Adrenal gland (tissue), 12 donors: ENCODE data around the gene ITCH. TPM values are rescaled to one million over a fixed set of nuclear protein-coding genes. Genes with fewer than 3 reads are reported as not detected.
"Not testable (repeated sequence)": the region's sequence is repeated elsewhere in the genome, so short reads cannot be mapped to it uniquely, and the experiment has no call there.

Experiments used
- DNase-seq, 7 donors: peaks; one replicate each; pipeline ENCODE4 v3.0.0-alpha.2; 2019 to 2020
- H3K27ac ChIP-seq, 5 donors: fragments of 200-600 bp; sonication (generic) in 4 of 5; 1 replicate in 3 of 5; 2 replicates in 2 of 5; pipeline versions ENCODE4 v1.5.1 to v1.8.0; 2016 to 2020; ENCODE audit warnings: mild to moderate bottlenecking in 1 of 5
- H3K27me3 ChIP-seq: fragments of 200-600 bp; 2 replicates; pipeline ENCODE4 v1.8.0; 2021
- H3K36me3 ChIP-seq, 2 donors: fragments of 200-600 bp; replicated peaks in 1 of 2; 1 replicate in 1 of 2; 2 replicates in 1 of 2; pipeline versions ENCODE4 v1.5.1 to v1.8.0; 2018 to 2022
- H3K4me1 ChIP-seq, 2 donors: fragments of 200-600 bp; replicated peaks in 1 of 2; 1 replicate in 1 of 2; 2 replicates in 1 of 2; pipeline versions ENCODE4 v1.5.1 to v1.8.0; 2018 to 2021
- H3K4me3 ChIP-seq, 4 donors: fragments of 200-600 bp; sonication (generic) in 3 of 4; one replicate each; pipeline ENCODE4 v1.5.1; 2016 to 2018
- H3K9me3 ChIP-seq, 3 donors: fragments of 200-600 bp; sonication (generic) in 1 of 3; replicated peaks in 1 of 3; 1 replicate in 2 of 3; 2 replicates in 1 of 3; pipeline versions ENCODE4 v1.5.1 to v1.8.0; 2016 to 2021
- CTCF ChIP-seq, 6 experiments: fragments of 450-650 bp in 4 of 6; fragments of 200-600 bp in 2 of 6; sonication (generic) in 1 of 6; IDR thresholded peaks; 1 replicate in 5 of 6; 2 replicates in 1 of 6; pipeline versions ENCODE4 v1.5.1 to v1.8.0; 2016 to 2021; ENCODE audit warnings: antibody characterized with exemption in 6 of 6, mild to moderate bottlenecking in 2 of 6, moderate library complexity in 1 of 6
- POLR2A ChIP-seq, 2 donors: fragments of 450-650 bp; IDR thresholded peaks; one replicate each; pipeline ENCODE4 v1.6.1; 2017; ENCODE audit warnings: antibody characterized with exemption in 2 of 2, mild to moderate bottlenecking in 2 of 2, moderate library complexity in 1 of 2
- WGBS, 4 donors: extraction: QIAGEN DNeasy Blood & Tissue Kit in 2 of 4; methylation state at CpG; one replicate each; pipeline versions ENCODE4 v1.1.5 to v1.1.7; 2013 to 2017; 5-methylcytosine and 5-hydroxymethylcytosine counted together
- intact Hi-C, 2 donors: fragments of 100-400 bp; cut with DNase I; formaldehyde crosslinking; loops; one replicate each; pipeline versions ENCODE4 v1.14.1 to v1.15.0; 2022 to 2023
- polyA plus RNA-seq, 3 donors: library from polyadenylated mRNA; stranded (reverse); fragments of 200-250 nt in 2 of 3; fragments of 350-450 nt in 1 of 3; fragmentation: Illumina TruSeq in 1 of 3; extraction: RNeasy Lipid Tissue Mini Kit (QIAGEN cat#74804) in 1 of 3; gene quantifications; one replicate each; pipeline ENCODE4 v1.2.3, GENCODE V29; 2013 to 2014
- total RNA-seq, 9 donors: library from RNA; depleted of rRNA in 4 of 9; stranded (reverse); fragments of >200 nt in 4 of 9; fragments of 120-200 nt in 1 of 9; fragmentation: NEBNext Ultra II Directional in 1 of 9; extraction: Animal tissue kit (Norgen Biotek cat#: 25700) in 1 of 9; gene quantifications; one replicate each; pipeline versions ENCODE4 v1.1.0 to v1.2.4, GENCODE V29; 2013 to 2023
- donor health status: healthy with polysubstance abuse.
- donor health status: Bipolar disorder and iron deficiency.
- donor health status: DM: yes; HTN: yes; CAD: no.
- donor health status: DM: no; HTN: no; CAD: no.
- donor health status: DM: no; HTN: no; CAD: no.
- donor health status: DM: yes; HTN: yes; CAD: no.

The ITCH gene
- total and polyA plus RNA-seq, 12 donors = 5.8 to 67.6 (median 52.7) TPM

- H3K36me3 ChIP-seq = peaks cover 0 to 49% of the 10 kb centered on the region in 2 donors
- no peak overlapping the region for H3K4me3 ChIP-seq
- DNase-seq = no peak
- intact Hi-C loops = no loop called here
- no peaks in the 10 kb centered on the region for H3K27me3 ChIP-seq
- 92 to 98% (median 95%) methylated on average over 4 of the region's 4 CpGs for WGBS, 4 donors
- no peaks in the 10 kb centered on the region for H3K4me1 ChIP-seq
- no peak for TF ChIP-seq POLR2A (IDR thresholded peaks at IDR 0.05)
- no peak for TF ChIP-seq CTCF (IDR thresholded peaks at IDR 0.05)
- no peaks in the 10 kb centered on the region for H3K9me3 ChIP-seq
- H3K27ac ChIP-seq = no peak overlapping the region
These were observed 128.9 kb downstream of the ITCH start for GRCh38 chr20:34491932-34492509.

GRCh38 chr20:34493646-34494045 is 130.6 kb downstream of the ITCH start:
- TF ChIP-seq CTCF (IDR thresholded peaks at IDR 0.05) = no peak
- no peak for TF ChIP-seq POLR2A (IDR thresholded peaks at IDR 0.05)
- DNase-seq = no peak
- H3K4me3 ChIP-seq = no peak overlapping the region
- no peaks in the 10 kb centered on the region for H3K27me3 ChIP-seq
- H3K27ac ChIP-seq = no peak overlapping the region
- intact Hi-C loops = no loop called here
- H3K36me3 ChIP-seq = peaks cover 0 to 55% of the 10 kb centered on the region in 2 donors
- 78 to 94% (median 93%) methylated on average over 4 of the region's 4 CpGs for WGBS, 4 donors
- H3K9me3 ChIP-seq = no peaks in the 10 kb centered on the region
- H3K4me1 ChIP-seq = no peaks in the 10 kb centered on the region

- intact Hi-C loops = no loop called here
- Histone ChIP-seq H3K27ac (no peak overlapping the region), H3K4me3 (no peak overlapping the region), H3K27me3 (no peaks in the 10 kb centered on the region), H3K36me3 (peaks cover 0 to 42% of the 10 kb centered on the region in 2 donors), H3K9me3 (no peaks in the 10 kb centered on the region), H3K4me1 (no peaks in the 10 kb centered on the region)
- no peak for DNase-seq
- TF ChIP-seq POLR2A (IDR thresholded peaks at IDR 0.05) = no peak
- TF ChIP-seq CTCF (IDR thresholded peaks at IDR 0.05) = no peak
- WGBS, 4 donors = 94 to 95% (median 95%) methylated on average over 7 of the region's 7 CpGs
These were observed 132.2 kb downstream of the ITCH start for GRCh38 chr20:34495307-34495706.

- Histone ChIP-seq H3K4me3 (no peak overlapping the region), H3K9me3 (no peaks in the 10 kb centered on the region), H3K27me3 (no peaks in the 10 kb centered on the region), H3K4me1 (no peaks in the 10 kb centered on the region), H3K27ac (no peak overlapping the region), H3K36me3 (peaks cover 0 to 38% of the 10 kb centered on the region in 2 donors)
- TF ChIP-seq CTCF (IDR thresholded peaks at IDR 0.05) (no peak), POLR2A (IDR thresholded peaks at IDR 0.05) (no peak)
- intact Hi-C loops = no loop called here
- DNase-seq = no peak
- WGBS, 4 donors = 95 to 100% (median 100%) methylated on average over 1 of the region's 1 CpG
These were observed 132.8 kb downstream of the ITCH start for GRCh38 chr20:34495916-34496315.

GRCh38 chr20:34497596-34497995 is 134.5 kb downstream of the ITCH start:
- peaks cover 0 to 33% of the 10 kb centered on the region in 2 donors for H3K36me3 ChIP-seq
- DNase-seq, H3K9me3 ChIP-seq, H3K27me3 ChIP-seq, intact Hi-C loops, H3K4me3 ChIP-seq, H3K4me1 ChIP-seq, H3K27ac ChIP-seq: not testable (repeated sequence)
- 96 to 98% (median 97%) methylated on average over 6 of the region's 6 CpGs for WGBS, 4 donors
